CD8-positive, alpha-beta memory T cell (primary cell): ENCODE results near the gene ARHGEF7. TPM values are rescaled to one million over a fixed set of nuclear protein-coding genes. Genes with fewer than 3 reads are reported as not detected.

Experiments
- CTCF ChIA-PET: fragments of 350-600 bp; sonication (Branson Sonifier 250); formaldehyde crosslinking; loops from one replicate; lab custom pipeline; 2021; ENCODE audit warnings: antibody characterized with exemption; lab: Charles Lee
- POLR2A ChIA-PET: fragments of 350-600 bp; sonication (Branson Sonifier 250); formaldehyde crosslinking; loops from one replicate; lab custom pipeline; 2021; ENCODE audit warnings: antibody characterized with exemption; lab: Charles Lee
- DNase-seq, 5 donors: peaks; one replicate each; pipeline versions ENCODE4 v3.0.0 to v3.0.0-alpha.2; 2020 to 2022; ENCODE audit warnings: mixed read lengths in 1 of 5
- H3K27ac ChIP-seq: one replicate; pipeline ENCODE4 v1.7.0; 2013; ENCODE audit warnings: low read depth, mild to moderate bottlenecking, low read length, moderate library complexity
- H3K27me3 ChIP-seq: 2 replicates; pipeline ENCODE4 v1.7.0; 2013; ENCODE audit warnings: low read length, mild to moderate bottlenecking; ENCODE audit not compliant: insufficient read depth, poor library complexity, severe bottlenecking
- H3K36me3 ChIP-seq: 2 replicates; pipeline ENCODE4 v1.7.0; 2013; ENCODE audit warnings: mild to moderate bottlenecking, low read length, moderate library complexity; ENCODE audit not compliant: insufficient read depth
- H3K4me1 ChIP-seq: 2 replicates; pipeline ENCODE4 v1.7.0; 2013; ENCODE audit warnings: mild to moderate bottlenecking, low read length, moderate library complexity; ENCODE audit not compliant: insufficient read depth
- H3K4me3 ChIP-seq: 2 replicates; pipeline ENCODE4 v1.7.0; 2013; ENCODE audit warnings: mild to moderate bottlenecking, low read length
- H3K9me3 ChIP-seq: 2 replicates; pipeline ENCODE4 v1.7.0; 2013; ENCODE audit warnings: mild to moderate bottlenecking, low read length
- H3K27ac Mint-ChIP-seq, 8 donors: one replicate each; pipeline ENCODE4 v1.8.0; 2020 to 2021; ENCODE audit warnings: mixed read lengths in 8 of 8, mild to moderate bottlenecking in 6 of 8, inconsistent platforms in 3 of 8, moderate library complexity in 3 of 8
- H3K27me3 Mint-ChIP-seq, 2 donors: one replicate each; pipeline ENCODE4 v1.8.0; 2020 to 2021; ENCODE audit warnings: mixed read lengths in 2 of 2, mild to moderate bottlenecking in 1 of 2, moderate library complexity in 1 of 2
- H3K36me3 Mint-ChIP-seq, 3 donors: one replicate each; pipeline ENCODE4 v1.8.0; 2020 to 2021; ENCODE audit warnings: mixed read lengths in 3 of 3, inconsistent platforms in 1 of 3, mild to moderate bottlenecking in 1 of 3
- H3K4me1 Mint-ChIP-seq, 3 donors: one replicate each; pipeline ENCODE4 v1.8.0; 2020 to 2021; ENCODE audit warnings: mixed read lengths in 3 of 3, inconsistent platforms in 1 of 3, mild to moderate bottlenecking in 1 of 3
- H3K4me3 Mint-ChIP-seq, 7 donors: one replicate each; pipeline ENCODE4 v1.8.0; 2020 to 2021; ENCODE audit warnings: mixed read lengths in 7 of 7, mild to moderate bottlenecking in 6 of 7, moderate library complexity in 4 of 7, inconsistent platforms in 2 of 7
- H3K9me3 Mint-ChIP-seq, 5 donors: one replicate each; pipeline ENCODE4 v1.8.0; 2020 to 2022; ENCODE audit warnings: mixed read lengths in 5 of 5, mild to moderate bottlenecking in 3 of 5, moderate library complexity in 2 of 5, inconsistent platforms in 1 of 5
- polyA plus RNA-seq: library from polyadenylated mRNA; unstranded; fragments of 300-500 nt; fragmentation: Illumina TruSeq; gene quantifications from one replicate; pipeline ENCODE4 v1.2.3, GENCODE V29; 2021
- total RNA-seq, 2 experiments: library from RNA; stranded (reverse); gene quantifications; one replicate each; pipeline ENCODE4 v1.2.3, GENCODE V29; 2021

ARHGEF7 gene
- total and polyA plus RNA-seq, 3 experiments from 2014 or later, result 12.0 to 46.2 (median 45.9) TPM

- H3K27me3 Mint-ChIP-seq, result peaks cover 14 to 57% of the 10 kb centered on the region in 2 donors
- Histone ChIP-seq H3K4me1 (no peaks in the 10 kb centered on the region), H3K36me3 (no peaks in the 10 kb centered on the region), H3K27me3 (peaks cover 6% of the 10 kb centered on the region), H3K4me3 (no peak overlapping the region), H3K27ac (no peak overlapping the region), H3K9me3 (no peaks in the 10 kb centered on the region)
- no peaks in the 10 kb centered on the region for H3K4me1 Mint-ChIP-seq
- no peak overlapping the region for H3K27ac Mint-ChIP-seq
- CTCF ChIA-PET, result no interaction called here
- DNase-seq, result no peak
- H3K9me3 Mint-ChIP-seq, result no peaks in the 10 kb centered on the region
- no peaks in the 10 kb centered on the region for H3K36me3 Mint-ChIP-seq
- no peak overlapping the region for H3K4me3 Mint-ChIP-seq
- POLR2A ChIA-PET, result no interaction called here
Measured at GRCh38 chr13:111093136-111093535, 22.0 kb upstream of the ARHGEF7 start.

GRCh38 chr13:111093634-111094033 lies 21.5 kb upstream of the ARHGEF7 start:
- Mint-ChIP-seq H3K27me3 (peaks cover 17 to 62% of the 10 kb centered on the region in 2 donors), H3K4me1 (no peaks in the 10 kb centered on the region), H3K27ac (no peak overlapping the region), H3K9me3 (no peaks in the 10 kb centered on the region), H3K36me3 (no peaks in the 10 kb centered on the region), H3K4me3 (no peak overlapping the region)
- Histone ChIP-seq H3K9me3 (no peaks in the 10 kb centered on the region), H3K27me3 (peaks cover 6% of the 10 kb centered on the region), H3K27ac (no peak overlapping the region), H3K4me3 (no peak overlapping the region), H3K4me1 (no peaks in the 10 kb centered on the region), H3K36me3 (no peaks in the 10 kb centered on the region)
- ChIA-PET POLR2A (no interaction called here), CTCF (interaction anchor here (1.1 kb wide), 1 partner anchor 26 kb away, joined by 7 read pairs; no protein-coding TSS in a partner anchor)
- no peak for DNase-seq

- peaks cover 6% of the 10 kb centered on the region for H3K27me3 ChIP-seq
- peaks cover 23 to 71% of the 10 kb centered on the region in 2 donors for H3K27me3 Mint-ChIP-seq
Measured at GRCh38 chr13:111095031-111095840, 19.9 kb upstream of the ARHGEF7 start.

GRCh38 chr13:111095911-111096501 lies 19.1 kb upstream of the ARHGEF7 start:
- H3K4me3 Mint-ChIP-seq, result no peak overlapping the region
- H3K36me3 ChIP-seq, result no peaks in the 10 kb centered on the region
- peaks cover 25 to 73% of the 10 kb centered on the region in 2 donors for H3K27me3 Mint-ChIP-seq
- peaks cover 0 to 1% (median 0%) of the 10 kb centered on the region in 5 donors for H3K9me3 Mint-ChIP-seq
- no peaks in the 10 kb centered on the region for H3K4me1 ChIP-seq
- DNase-seq, result no peak
- H3K4me3 ChIP-seq, result no peak overlapping the region
- H3K27me3 ChIP-seq, result peaks cover 6% of the 10 kb centered on the region
- no peak overlapping the region for H3K27ac ChIP-seq
- H3K36me3 Mint-ChIP-seq, result peaks cover 0 to under 1% (median 0%) of the 10 kb centered on the region in 3 donors
- no peak overlapping the region for H3K27ac Mint-ChIP-seq
- H3K9me3 ChIP-seq, result no peaks in the 10 kb centered on the region
- ChIA-PET POLR2A (no interaction called here), CTCF (no interaction called here)
- no peaks in the 10 kb centered on the region for H3K4me1 Mint-ChIP-seq

More at GRCh38 chr13:111095031-111095840, 19.9 kb upstream of the ARHGEF7 start:
- ChIA-PET CTCF (no interaction called here), POLR2A (no interaction called here)
- Mint-ChIP-seq H3K4me1 (no peaks in the 10 kb centered on the region), H3K36me3 (no peaks in the 10 kb centered on the region), H3K9me3 (no peaks in the 10 kb centered on the region), H3K4me3 (no peak overlapping the region), H3K27ac (peak overlapping the region in 1 of 8 donors; percentile 8)
- no peak for DNase-seq
- H3K9me3 ChIP-seq, result no peaks in the 10 kb centered on the region
- H3K27ac ChIP-seq, result no peak overlapping the region
- no peaks in the 10 kb centered on the region for H3K4me1 ChIP-seq
- no peak overlapping the region for H3K4me3 ChIP-seq
- no peaks in the 10 kb centered on the region for H3K36me3 ChIP-seq

GRCh38 chr13:111099290-111099689 lies 15.8 kb upstream of the ARHGEF7 start:
- H3K27me3 Mint-ChIP-seq, result peaks cover 45 to 79% of the 10 kb centered on the region in 2 donors
- peaks cover 13 to 27% (median 19%) of the 10 kb centered on the region in 5 donors for H3K9me3 Mint-ChIP-seq
- peak overlapping the region in 1 of 8 donors; percentile 6 for H3K27ac Mint-ChIP-seq
- H3K4me3 Mint-ChIP-seq, result no peak overlapping the region
- no peaks in the 10 kb centered on the region for H3K4me1 ChIP-seq
- H3K27me3 ChIP-seq, result peaks cover under 1% of the 10 kb centered on the region
- POLR2A ChIA-PET, result no interaction called here
- H3K4me3 ChIP-seq, result no peak overlapping the region
- peaks cover 2 to 11% (median 2%) of the 10 kb centered on the region in 3 donors for H3K36me3 Mint-ChIP-seq
- no peaks in the 10 kb centered on the region for H3K36me3 ChIP-seq
- H3K9me3 ChIP-seq, result no peaks in the 10 kb centered on the region
- DNase-seq, result no peak
- no peaks in the 10 kb centered on the region for H3K4me1 Mint-ChIP-seq
- H3K27ac ChIP-seq, result no peak overlapping the region
- CTCF ChIA-PET, result no interaction called here

- Mint-ChIP-seq H3K27me3 (peaks cover 59 to 82% of the 10 kb centered on the region in 2 donors), H3K4me1 (peaks cover 10 to 13% (median 10%) of the 10 kb centered on the region in 3 donors), H3K9me3 (peaks cover 1 to 9% (median 6%) of the 10 kb centered on the region in 5 donors), H3K36me3 (peaks cover 0 to 5% (median 2%) of the 10 kb centered on the region in 3 donors), H3K27ac (no peak overlapping the region), H3K4me3 (no peak overlapping the region)
- Histone ChIP-seq H3K27ac (no peak overlapping the region), H3K9me3 (no peaks in the 10 kb centered on the region), H3K4me3 (no peak overlapping the region), H3K36me3 (no peaks in the 10 kb centered on the region), H3K27me3 (peaks cover 21% of the 10 kb centered on the region), H3K4me1 (peaks cover 5% of the 10 kb centered on the region)
- DNase-seq, result no peak
- POLR2A ChIA-PET, result no interaction called here
- CTCF ChIA-PET, result no interaction called here
Measured at GRCh38 chr13:111110054-111110453, 5.1 kb upstream of the ARHGEF7 start.

- no peak for DNase-seq
- peaks cover 0 to 4% (median 0%) of the 10 kb centered on the region in 3 donors for H3K36me3 Mint-ChIP-seq
- peaks cover 53 to 76% of the 10 kb centered on the region in 2 donors for H3K27me3 Mint-ChIP-seq
- peaks cover 27% of the 10 kb centered on the region for H3K27me3 ChIP-seq
- CTCF ChIA-PET, result no interaction called here
- H3K27ac Mint-ChIP-seq, result no peak overlapping the region
- no peak overlapping the region for H3K4me3 Mint-ChIP-seq
- H3K27ac ChIP-seq, result no peak overlapping the region
- H3K9me3 ChIP-seq, result no peaks in the 10 kb centered on the region
- POLR2A ChIA-PET, result no interaction called here
- H3K4me1 Mint-ChIP-seq, result peaks cover 15 to 18% (median 17%) of the 10 kb centered on the region in 3 donors
- peaks cover 5% of the 10 kb centered on the region for H3K4me1 ChIP-seq
- H3K4me3 ChIP-seq, result no peak overlapping the region
- no peaks in the 10 kb centered on the region for H3K36me3 ChIP-seq
- H3K9me3 Mint-ChIP-seq, result peaks cover 0 to 4% (median 0%) of the 10 kb centered on the region in 5 donors
Measured at GRCh38 chr13:111111376-111111937, 3.7 kb upstream of the ARHGEF7 start.

GRCh38 chr13:111112196-111112595 lies 2.9 kb upstream of the ARHGEF7 start:
- Histone ChIP-seq H3K4me3 (no peak overlapping the region), H3K27me3 (peaks cover 31% of the 10 kb centered on the region), H3K27ac (no peak overlapping the region), H3K9me3 (no peaks in the 10 kb centered on the region), H3K36me3 (no peaks in the 10 kb centered on the region), H3K4me1 (peaks cover 5% of the 10 kb centered on the region)
- Mint-ChIP-seq H3K36me3 (peaks cover 0 to 4% (median 0%) of the 10 kb centered on the region in 3 donors), H3K4me3 (no peak overlapping the region), H3K27me3 (peaks cover 57 to 75% of the 10 kb centered on the region in 2 donors), H3K4me1 (peaks cover 15 to 18% (median 17%) of the 10 kb centered on the region in 3 donors), H3K27ac (no peak overlapping the region), H3K9me3 (peaks cover 0 to 4% (median 0%) of the 10 kb centered on the region in 5 donors)
- DNase-seq, result no peak
- ChIA-PET POLR2A (no interaction called here), CTCF (no interaction called here)
